K562 (cell line): ENCODE data around the gene APOL4. TPM values are rescaled to one million over a fixed set of nuclear protein-coding genes. Genes with fewer than 3 reads are reported as not detected.

Experiments used
- ATAC-seq: fragments of 200-7000 bp; cut with Tn5 transposase; 3 replicates; pipeline ENCODE4 v1.9.1; 2020; ENCODE audit warnings: moderate library complexity
- BruUV-seq: library from RNA; stranded (reverse); fragments of 400-500 nt; replicated peaks from 2 replicates; lab custom pipeline; 2021; lab: Mats Ljungman, UMichigan
- CTCF ChIA-PET: fragments of 300-600 bp; formaldehyde crosslinking; extraction: SDS; loops from one replicate; lab custom pipeline; 2021; ENCODE audit warnings: low intra/inter-chr PET ratio; lab: Yijun Ruan, JAX
- POLR2A ChIA-PET: fragments of 300-600, 350-650 bp; sonication (Branson Sonifier 250); formaldehyde crosslinking; extraction: SDS; loops from one replicate; lab custom pipeline; 2021; ENCODE audit warnings: antibody characterized with exemption, inconsistent platforms; lab: Yijun Ruan, JAX
- DNase-seq, 4 experiments: peaks; one replicate each; pipeline versions ENCODE4 v3.0.0 to v3.0.0-alpha.2; 2011 to 2018; ENCODE audit warnings: low spot score in 3 of 4, mixed read lengths in 3 of 4; ENCODE audit errors: extremely low read depth in 1 of 4
- FAIRE-seq: peaks from 2 replicates; lab custom pipeline; 2011; peaks lifted over from hg19 to GRCh38; lab: Jason Lieb, UNC
- H2AFZ ChIP-seq: 2 replicates; pipeline ENCODE4 v1.6.0; 2011; ENCODE audit warnings: low read depth, low read length, control low read depth, inconsistent platforms
- H3K27ac ChIP-seq: fragments of 200-600 bp; 3 replicates; pipeline ENCODE4 v1.8.0; 2011; ENCODE audit warnings: low read depth, mild to moderate bottlenecking, control low read depth, inconsistent platforms, low read length, moderate library complexity, mixed read lengths; ENCODE audit errors: extremely low read depth
- H3K27me3 ChIP-seq, 2 experiments: fragments of 300-600 bp in 1 of 2; 2 replicates in 1 of 2; 3 replicates in 1 of 2; pipeline versions ENCODE4 v1.6.0 to v1.8.0; 2011; ENCODE audit warnings: inconsistent platforms in 2 of 2, low read length in 2 of 2, mild to moderate bottlenecking in 1 of 2, mixed read lengths in 1 of 2, moderate library complexity in 1 of 2; ENCODE audit not compliant: control insufficient read depth in 2 of 2, insufficient read depth in 2 of 2
- H3K36me3 ChIP-seq: fragments of 300-600 bp; 3 replicates; pipeline ENCODE4 v1.8.0; 2011; ENCODE audit warnings: mild to moderate bottlenecking, low read length, inconsistent platforms; ENCODE audit not compliant: control insufficient read depth, insufficient read depth
- H3K4me1 ChIP-seq, 2 experiments: fragments of 200-600 bp in 1 of 2; replicated peaks in 1 of 2; 2 replicates in 1 of 2; 3 replicates in 1 of 2; pipeline versions ENCODE4 v1.5.1 to v1.8.0; 2011; ENCODE audit warnings: inconsistent platforms in 2 of 2, low read length in 2 of 2, mild to moderate bottlenecking in 1 of 2, mixed read lengths in 1 of 2, moderate library complexity in 1 of 2; ENCODE audit not compliant: control insufficient read depth in 2 of 2, insufficient read depth in 2 of 2
- H3K4me2 ChIP-seq: 2 replicates; pipeline ENCODE4 v1.6.1; 2011; ENCODE audit warnings: low read length, control low read depth, inconsistent platforms, mixed read lengths; ENCODE audit not compliant: insufficient read depth
- H3K4me3 ChIP-seq: fragments of 200-600 bp; sonication (generic), shearing (Covaris generic); 2 replicates; pipeline ENCODE4 v1.5.1; 2016; ENCODE audit warnings: control low read depth, inconsistent platforms
- H3K79me2 ChIP-seq: fragments of 200-600 bp; 3 replicates; pipeline ENCODE4 v1.8.0; 2011; ENCODE audit warnings: low read length, inconsistent platforms; ENCODE audit not compliant: control insufficient read depth, insufficient read depth
- H3K9ac ChIP-seq, 2 experiments: 2 replicates each; pipeline versions ENCODE4 v1.6.0 to v1.6.1; 2011; ENCODE audit warnings: low read depth in 2 of 2, low read length in 2 of 2, control low read depth in 1 of 2, inconsistent platforms in 1 of 2, mild to moderate bottlenecking in 1 of 2, mixed read lengths in 1 of 2; ENCODE audit not compliant: insufficient read depth in 1 of 2
- H3K9me1 ChIP-seq: one replicate; pipeline ENCODE4 v1.6.0; 2011; ENCODE audit warnings: inconsistent platforms, mild to moderate bottlenecking, low read length, moderate library complexity; ENCODE audit not compliant: control insufficient read depth, insufficient read depth
- H3K9me3 ChIP-seq: replicated peaks from 2 replicates; pipeline ENCODE4 v1.5.1; 2011; ENCODE audit warnings: low read depth, low read length, inconsistent platforms; ENCODE audit not compliant: control insufficient read depth, insufficient read depth
- H4K20me1 ChIP-seq: replicated peaks from 2 replicates; pipeline ENCODE4 v1.6.1; 2011; ENCODE audit warnings: low read length, inconsistent platforms, mixed read lengths; ENCODE audit not compliant: control insufficient read depth, insufficient read depth
- CTCFL ChIP-seq: IDR thresholded peaks from 2 replicates; pipeline ENCODE4 v1.6.1; 2011; ENCODE audit warnings: borderline replicate concordance, low read depth, mild to moderate bottlenecking, moderate library complexity, low read length; ENCODE audit not compliant: insufficient read depth, poor library complexity, severe bottlenecking
- FOXK2 ChIP-seq, 2 experiments: fragments of 450-650 bp; IDR thresholded peaks in 1 of 2; conservative IDR thresholded peaks in 1 of 2; 2 replicates each; pipeline ENCODE4 v1.6.1; 2016; ENCODE audit warnings: low read depth in 2 of 2, mild to moderate bottlenecking in 1 of 2
- HCFC1 ChIP-seq: IDR thresholded peaks from 2 replicates; pipeline ENCODE4 v1.6.1; 2012; ENCODE audit warnings: low read depth, low read length, improper control_type of control experiment
- POLR3A ChIP-seq: IDR thresholded peaks from 2 replicates; pipeline ENCODE4 v1.6.1; 2011; ENCODE audit warnings: borderline replicate concordance, mild to moderate bottlenecking, moderate library complexity; ENCODE audit not compliant: insufficient read length, insufficient read depth; ENCODE audit errors: extremely low read depth
- SMAD1 ChIP-seq: fragments of 150-350 bp; IDR thresholded peaks from 2 replicates; pipeline ENCODE4 v1.6.1; 2014; ENCODE audit warnings: low read length, low read depth; ENCODE audit not compliant: partially characterized antibody
- SRSF7 ChIP-seq: fragments of 200-400 bp; formaldehyde crosslinking; optimal IDR thresholded peaks from 2 replicates; pipeline ENCODE3; 2017; ENCODE audit warnings: mild to moderate bottlenecking, low read depth, low read length
- THRAP3 ChIP-seq: fragments of 450-650 bp; IDR thresholded peaks from 2 replicates; pipeline ENCODE4 v1.6.1; 2016; ENCODE audit warnings: mild to moderate bottlenecking, inconsistent platforms, borderline replicate concordance
- ZBTB43 ChIP-seq: sonication (generic); formaldehyde crosslinking; IDR thresholded peaks from 2 replicates; pipeline ENCODE4 v1.8.0; 2023; ENCODE audit warnings: mild to moderate bottlenecking, missing genetic modification reagents
- WGBS: fragments of 100-300 bp; shearing (Covaris generic); methylation state at CpG from one replicate; pipeline ENCODE4 v1.1.6; 2016; ENCODE audit warnings: low coverage, mixed read lengths; ENCODE audit not compliant: insufficient coverage; ENCODE audit errors: missing lambda C conversion rate; 5-methylcytosine and 5-hydroxymethylcytosine counted together
- in situ Hi-C: fragments of 300-500 bp; cut with MboI; formaldehyde crosslinking; loops from 4 replicates; pipeline ENCODE4 v1.15.0; 2018; ENCODE audit warnings: inconsistent platforms, mixed read lengths
- intact Hi-C: fragments of 100-400 bp; cut with micrococcal nuclease; formaldehyde crosslinking; loops from 2 replicates; pipeline ENCODE4 v1.14.2; 2022
- polyA plus RNA-seq, 8 experiments: library from polyadenylated mRNA; depleted of rRNA in 4 of 8; stranded (reverse) in 5 of 8; unstranded in 3 of 8; fragments of >200 nt; fragmentation: Nextera tagmentation in 2 of 8; fragmentation: Illumina TruSeq in 1 of 8; extraction: Ambion mirVana in 2 of 8; extraction: Trizol in 1 of 8; gene quantifications; 2 replicates each; pipeline versions ENCODE4 v1.2.1 to v1.2.3, GENCODE V29; 2011 to 2014; ENCODE audit warnings: inconsistent platforms in 1 of 8, missing spikeins in 1 of 8
- total RNA-seq, 7 experiments: library from RNA; depleted of rRNA in 6 of 7; stranded (reverse); fragments of >200 nt in 6 of 7; fragmentation: Illumina TruSeq in 2 of 7; extraction: Trizol in 2 of 7; gene quantifications; 2 replicates each; pipeline versions ENCODE4 v1.2.1 to v1.2.3, GENCODE V29; 2011 to 2021; ENCODE audit warnings: low replicate concordance in 1 of 7

APOL4 gene
- total and polyA plus RNA-seq, 9 of the 15 experiments (the other 6 are each of a cell fraction or from before 2014, with no cell fraction given) = 6.5 to 15.0 (median 9.8) TPM

- TF ChIP-seq ZBTB43 (CRISPR knock-in tag) = no peak
- TF ChIP-seq POLR3A = no peak
- no peak for TF ChIP-seq SMAD1
- TF ChIP-seq, all 486 proteins: peak for 3
Measured at GRCh38 chr22:36247955-36248354, 46.3 kb upstream of the APOL4 start (continued).

- H3K9ac ChIP-seq = no peak overlapping the region
- DNase-seq = no peak
- no peaks in the 10 kb centered on the region for H3K79me2 ChIP-seq
- no peak for ATAC-seq
- TF ChIP-seq CTCFL (no peak), SRSF7 (no peak), THRAP3 (no peak), FOXK2 (conservative IDR thresholded peaks at IDR 0.05 in 1 of 2, IDR thresholded peaks at IDR 0.05 in 1 of 2; ENCODE audit: low read depth in 2 of 2) (no peak), HCFC1 (no peak)
- TF ChIP-seq, all 486 proteins: peak for 0
- H3K27me3 ChIP-seq = no peaks in the 10 kb centered on the region
- H3K9me1 ChIP-seq = no peaks in the 10 kb centered on the region
- H3K4me1 ChIP-seq = 0 out of 5 replicates have a peak, but pooled peaks cover 0 to 4% of the 10 kb centered on the region in 2 experiments
- no peak overlapping the region for H3K4me3 ChIP-seq
- H3K36me3 ChIP-seq = no peaks in the 10 kb centered on the region
- intact Hi-C loops = no loop called here
- ChIA-PET CTCF (no interaction called here), POLR2A (no interaction called here)
- WGBS = 25% methylated on average over 3 of the region's 3 CpGs
- FAIRE-seq = no peak
- BruUV-seq = no TSS peak
- H2AFZ ChIP-seq = no peak overlapping the region
- peaks cover 5% of the 10 kb centered on the region; the same call in 1 of the 2 replicates for H3K9me3 ChIP-seq
- no peak overlapping the region for H3K4me2 ChIP-seq
- in situ Hi-C loops = no loop called here
- H4K20me1 ChIP-seq = no peaks in the 10 kb centered on the region
- H3K27ac ChIP-seq = no peak overlapping the region
Measured at GRCh38 chr22:36246718-36247117, 45.1 kb upstream of the APOL4 start.
